Coronary artery (tissue), 2 donors: ENCODE measurements around the gene VAV1.

Experiments used
- DNase-seq: peaks from one replicate; pipeline ENCODE4 v3.0.0-alpha.2; 2017; ENCODE audit warnings: low spot score
- H3K27ac ChIP-seq, 2 donors: fragments of 200-600 bp; sonication (generic); one replicate each; pipeline ENCODE4 v1.5.1; 2016 to 2019
- H3K4me3 ChIP-seq: fragments of 200-600 bp; sonication (generic); 2 replicates; pipeline ENCODE4 v1.5.1; 2016; ENCODE audit warnings: mild to moderate bottlenecking, moderate library complexity
- CTCF ChIP-seq: fragments of 200-600 bp; sonication (generic); IDR thresholded peaks from one replicate; pipeline ENCODE4 v1.5.1; 2019; ENCODE audit warnings: antibody characterized with exemption

VAV1 gene

GRCh38 chr19:6887316-6887715 lies 114.8 kb downstream of the VAV1 start, which contains the start of gene ADGRE1:
Gene ADGRE1, plus strand, starts transcription at chr19:6887579. Its CDS starts 30 bp downstream, at chr19:6887609.
- Histone ChIP-seq H3K4me3 (no peak within 1 kb of the TSS), H3K27ac (no peak within 1 kb of the TSS)
- DNase-seq = no peak
- no peak for TF ChIP-seq CTCF

- Histone ChIP-seq H3K27ac (no peak overlapping the region), H3K4me3 (no peak overlapping the region)
- no peak for TF ChIP-seq CTCF
- DNase-seq = no peak
These were observed 116.5 kb downstream of the VAV1 start for GRCh38 chr19:6888967-6889366.

- H3K4me3 ChIP-seq = no peak overlapping the region
- no peak for TF ChIP-seq CTCF
- no peak for DNase-seq
- no peak overlapping the region for H3K27ac ChIP-seq
These were observed 117.9 kb downstream of the VAV1 start for GRCh38 chr19:6890401-6890913.

GRCh38 chr19:6890938-6891337 lies 118.4 kb downstream of the VAV1 start:
- no peak for DNase-seq

GRCh38 chr19:6891761-6892385 lies 119.4 kb downstream of the VAV1 start:
- no peak for TF ChIP-seq CTCF
- no peak for DNase-seq
- no peak overlapping the region for H3K27ac ChIP-seq
- no peak overlapping the region for H3K4me3 ChIP-seq

More at GRCh38 chr19:6890938-6891337, 118.4 kb downstream of the VAV1 start:
- Histone ChIP-seq H3K4me3 (no peak overlapping the region), H3K27ac (no peak overlapping the region)
- no peak for TF ChIP-seq CTCF

- DNase-seq = no peak
- Histone ChIP-seq H3K27ac (no peak overlapping the region), H3K4me3 (no peak overlapping the region)
- TF ChIP-seq CTCF = no peak
These were observed 121.8 kb downstream of the VAV1 start for GRCh38 chr19:6894313-6894712.

- TF ChIP-seq CTCF = no peak
- DNase-seq = no peak
- no peak overlapping the region for H3K4me3 ChIP-seq
These were observed 130.9 kb downstream of the VAV1 start for GRCh38 chr19:6903446-6903845.

More at GRCh38 chr19:6903446-6903845, 130.9 kb downstream of the VAV1 start:
- H3K27ac ChIP-seq = no peak overlapping the region
